HG03575 (cell line): Measurements from ENCODE around the gene DYRK2.

Source experiments
- ATAC-seq: cut with Tn5 transposase; IDR thresholded peaks from one replicate; pipeline ENCODE4 v1.9.1; 2021; ENCODE audit not compliant: unreplicated experiment, insufficient number of reproducible peaks, low FRiP score; ENCODE audit errors: extremely low read depth

Gene DYRK2

GRCh38 chr12:67648521-67649260 is at the start of gene DYRK2:
DYRK2 (plus strand) TSS chr12:67648745; CDS start chr12:67649134, 389 bp downstream.
- no peak for ATAC-seq

GRCh38 chr12:67599691-67600090 is 48.9 kb upstream of the DYRK2 start:
- ATAC-seq = no peak

DNA sequence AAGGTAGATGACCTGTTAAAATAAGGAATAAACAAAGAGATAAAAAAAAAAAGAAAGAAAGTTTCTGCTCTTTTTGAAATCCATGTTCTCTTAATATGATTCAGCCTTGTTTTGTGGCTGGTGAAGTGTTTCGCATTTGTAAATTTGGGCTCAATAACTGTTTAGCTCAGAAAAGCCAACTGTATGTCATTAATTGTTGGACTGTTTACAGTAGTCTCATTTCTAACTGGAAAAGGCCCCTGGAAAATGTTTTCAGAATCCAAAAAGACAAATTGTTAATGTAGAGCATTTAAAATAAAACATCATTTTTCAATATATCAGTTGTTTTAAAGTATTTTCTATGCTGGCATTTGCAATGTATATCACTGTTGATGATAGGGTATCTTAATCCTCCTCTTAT is 47.4 kb upstream of the DYRK2 start:
- no peak for ATAC-seq

DNA sequence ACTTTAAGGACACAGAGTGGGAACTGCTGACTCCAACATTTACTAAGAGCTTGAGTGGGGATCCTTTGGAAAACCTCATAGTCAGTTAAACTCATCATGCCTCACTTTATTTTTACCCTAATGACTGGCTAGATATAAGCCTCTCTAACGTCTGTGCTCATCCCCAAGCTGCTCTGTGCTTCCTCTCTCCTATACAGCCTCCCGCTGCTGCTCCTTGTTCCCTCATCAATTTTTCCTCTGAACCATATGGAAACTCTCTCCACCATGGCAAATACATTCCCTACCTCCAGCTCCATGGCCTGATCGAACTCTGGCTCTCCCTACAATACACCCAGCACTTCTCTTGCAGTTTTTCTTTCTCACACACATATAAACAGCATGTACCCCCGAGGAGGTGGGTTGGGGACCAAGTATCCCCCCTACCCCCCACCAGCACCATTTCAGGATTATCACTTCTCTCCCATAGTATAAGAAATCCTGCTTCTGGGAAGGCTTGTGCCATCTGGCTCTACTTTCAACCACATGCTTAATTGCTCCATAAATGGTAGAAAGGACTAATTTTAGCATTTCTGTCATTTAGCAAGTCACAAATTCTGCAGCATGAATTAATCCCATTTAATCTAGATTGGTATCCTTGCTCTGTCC is 39.2 kb upstream of the DYRK2 start:
- ATAC-seq = no peak

DNA sequence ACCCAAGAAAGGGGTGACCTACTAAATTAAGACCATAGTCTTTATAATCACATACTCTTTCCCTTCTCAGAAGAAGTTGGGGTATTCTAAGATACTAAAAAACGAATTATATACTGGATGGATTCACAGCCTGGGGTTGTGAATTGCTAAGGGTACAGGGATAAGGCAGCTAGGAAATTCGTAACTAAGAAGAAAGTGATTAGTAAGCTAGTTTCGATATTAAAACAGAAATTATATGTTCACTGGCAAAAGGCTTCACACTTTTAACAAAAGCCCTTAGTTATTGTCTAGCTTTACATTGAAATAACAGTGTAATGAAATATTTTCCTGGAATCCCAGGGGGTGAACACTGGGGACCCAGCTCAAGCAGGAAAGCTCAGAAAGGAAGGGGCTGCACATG is 35.5 kb upstream of the DYRK2 start:
- ATAC-seq = no peak

DNA sequence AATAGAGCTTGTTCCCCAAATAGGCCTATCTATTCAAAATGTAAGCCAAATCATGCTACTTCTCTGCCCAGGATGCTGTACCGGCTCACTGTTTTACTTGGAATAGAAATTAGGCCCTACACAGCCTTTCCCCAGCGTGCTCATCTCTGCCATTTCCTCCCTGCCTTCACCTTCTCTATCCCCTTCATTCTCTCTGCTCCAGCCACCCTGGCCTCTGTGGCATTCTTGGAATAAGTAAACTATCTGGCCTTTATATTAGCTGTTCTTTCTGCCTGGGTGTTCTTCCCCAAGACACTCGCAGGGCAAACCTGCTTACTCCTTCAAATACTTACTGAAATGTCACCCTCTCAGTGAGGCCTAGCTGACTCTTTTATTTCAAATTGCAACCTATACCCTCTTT is 30.9 kb upstream of the DYRK2 start:
- ATAC-seq = no peak

DNA sequence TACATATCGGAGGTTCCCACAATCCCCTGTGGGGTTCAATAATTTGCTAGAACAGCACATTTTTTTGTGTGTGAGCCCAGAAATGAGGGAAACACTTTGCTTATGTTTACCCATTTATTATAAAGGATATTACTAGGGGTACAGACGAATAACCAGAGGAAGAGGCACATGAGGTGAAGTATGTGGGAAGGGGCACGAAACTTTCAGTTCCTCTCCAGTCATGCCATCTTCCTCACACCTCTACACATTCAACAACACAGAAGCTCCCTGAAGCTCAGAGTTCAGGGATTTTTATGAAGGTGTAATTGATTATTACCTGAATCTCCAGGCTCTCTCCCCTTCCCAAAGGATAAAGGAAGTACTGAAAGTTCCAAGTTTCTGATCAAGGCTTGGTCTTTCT is 30.2 kb upstream of the DYRK2 start:
- no peak for ATAC-seq

GRCh38 chr12:67621112-67621511 is 27.4 kb upstream of the DYRK2 start:
- no peak for ATAC-seq

DNA sequence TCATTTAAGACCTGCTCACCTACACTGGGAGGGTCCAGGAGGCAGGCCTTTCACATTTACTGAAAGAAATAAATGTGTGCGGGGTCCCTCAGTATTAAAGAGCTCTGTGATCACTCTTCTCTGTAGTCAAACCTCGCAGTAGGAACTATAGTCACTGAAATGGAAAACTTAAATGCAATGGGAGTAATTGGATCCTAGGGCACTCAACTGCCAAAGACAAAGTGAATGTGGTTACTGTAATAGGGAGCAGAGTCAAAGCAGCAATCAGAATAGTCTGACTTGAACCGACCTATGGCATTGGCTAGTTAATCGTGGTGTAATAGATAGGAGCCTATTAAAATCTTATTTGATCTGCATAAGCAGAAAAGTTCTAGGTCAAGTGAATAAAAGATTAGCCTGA is 26.6 kb upstream of the DYRK2 start:
- no peak for ATAC-seq

DNA sequence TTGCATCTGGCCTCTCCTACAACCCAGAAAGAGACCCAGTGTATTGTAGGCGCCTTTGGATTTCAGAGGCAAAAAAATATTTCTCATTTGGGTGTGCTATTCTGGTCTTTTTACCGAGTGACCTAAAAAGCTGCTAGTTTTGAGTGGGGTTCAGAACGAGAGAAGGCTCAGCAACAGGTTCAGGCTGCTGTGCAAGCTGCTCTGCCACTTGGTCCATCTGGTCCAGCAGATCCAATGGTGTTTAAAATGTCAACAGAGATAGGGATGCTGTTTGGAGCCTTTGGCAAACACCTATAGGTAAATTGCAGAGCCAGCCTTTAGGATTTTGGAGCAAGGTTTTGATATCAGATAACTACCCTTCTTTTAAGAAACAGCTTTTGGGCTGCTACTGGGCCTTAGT is 25.3 kb upstream of the DYRK2 start:
- no peak for ATAC-seq

- ATAC-seq = no peak
Measured at GRCh38 chr12:67624355-67624754, 24.2 kb upstream of the DYRK2 start.

DNA sequence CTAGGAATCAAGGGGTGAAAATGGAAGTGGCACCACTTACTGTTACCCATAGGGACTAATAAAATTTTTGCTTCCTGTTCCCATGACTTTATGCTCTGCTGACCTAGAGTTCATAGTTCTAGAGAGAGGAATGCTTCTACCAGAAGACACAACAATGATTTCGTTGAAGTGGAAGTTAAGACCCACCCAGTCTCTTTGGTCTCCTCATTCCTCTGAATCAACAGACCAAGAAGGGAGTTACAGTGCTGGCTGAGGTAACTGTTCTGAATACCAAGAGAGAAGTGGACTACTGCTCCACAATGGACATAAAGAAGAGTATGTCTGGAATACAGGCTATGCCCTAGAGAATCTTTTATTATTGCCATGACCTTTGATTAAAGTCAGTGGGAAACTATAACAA is 23.5 kb upstream of the DYRK2 start:
- no peak for ATAC-seq

- no peak for ATAC-seq
Measured at GRCh38 chr12:67626156-67626555, 22.4 kb upstream of the DYRK2 start.

DNA sequence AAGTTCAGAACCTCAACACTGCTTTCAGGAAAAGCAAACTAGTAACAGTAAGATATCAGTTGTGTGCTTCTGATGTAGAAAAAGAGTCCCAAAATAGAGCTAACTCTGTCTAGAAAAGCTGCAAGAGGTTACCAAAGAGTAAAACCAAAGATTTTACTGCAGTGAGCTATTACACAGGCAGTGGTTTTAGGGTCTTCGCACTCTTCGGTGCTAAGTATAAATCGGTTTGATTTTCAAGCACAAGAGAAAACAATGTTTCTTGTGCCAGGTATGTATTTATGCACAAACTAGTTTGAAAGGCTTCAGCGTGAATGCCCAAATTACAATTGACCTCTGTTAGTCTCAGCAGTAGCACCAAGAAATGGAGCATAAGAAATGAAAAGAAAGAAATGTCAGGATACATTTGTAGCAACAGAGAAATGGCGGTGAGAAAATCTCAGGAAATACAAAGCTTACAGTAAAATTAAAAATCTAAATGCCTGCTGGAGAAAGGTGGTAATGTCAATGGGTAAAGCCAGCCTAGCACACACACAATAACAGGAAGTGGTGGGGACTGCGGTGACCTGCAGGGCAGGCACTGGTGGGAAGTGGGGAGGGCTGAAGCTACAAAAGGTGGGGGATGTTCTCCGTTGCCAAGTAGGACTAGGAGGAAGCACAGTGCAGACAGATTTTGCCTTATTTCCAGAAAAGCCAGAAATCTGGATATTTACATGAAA is 18.0 kb upstream of the DYRK2 start:
- peak; percentile 76 for ATAC-seq

DNA sequence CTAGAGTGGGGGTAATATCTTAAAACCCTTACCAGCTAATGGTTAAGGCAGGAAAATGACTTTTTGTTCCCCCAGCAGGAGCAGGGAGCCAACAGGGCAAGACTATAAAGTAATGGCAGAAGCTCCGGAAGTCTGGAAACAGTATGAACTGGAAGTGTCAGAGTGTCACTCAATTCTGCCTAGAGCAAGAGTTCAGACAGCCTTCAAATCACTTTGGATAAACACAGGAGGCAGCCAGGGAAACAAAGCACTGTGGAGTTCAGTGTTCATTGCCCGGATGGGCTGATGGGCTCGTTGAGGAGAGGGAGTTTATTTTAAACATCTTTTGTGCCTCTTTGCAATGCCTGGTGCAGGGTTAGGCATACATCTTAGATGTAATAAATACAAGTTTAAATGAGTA is 16.5 kb upstream of the DYRK2 start:
- no peak for ATAC-seq

DNA sequence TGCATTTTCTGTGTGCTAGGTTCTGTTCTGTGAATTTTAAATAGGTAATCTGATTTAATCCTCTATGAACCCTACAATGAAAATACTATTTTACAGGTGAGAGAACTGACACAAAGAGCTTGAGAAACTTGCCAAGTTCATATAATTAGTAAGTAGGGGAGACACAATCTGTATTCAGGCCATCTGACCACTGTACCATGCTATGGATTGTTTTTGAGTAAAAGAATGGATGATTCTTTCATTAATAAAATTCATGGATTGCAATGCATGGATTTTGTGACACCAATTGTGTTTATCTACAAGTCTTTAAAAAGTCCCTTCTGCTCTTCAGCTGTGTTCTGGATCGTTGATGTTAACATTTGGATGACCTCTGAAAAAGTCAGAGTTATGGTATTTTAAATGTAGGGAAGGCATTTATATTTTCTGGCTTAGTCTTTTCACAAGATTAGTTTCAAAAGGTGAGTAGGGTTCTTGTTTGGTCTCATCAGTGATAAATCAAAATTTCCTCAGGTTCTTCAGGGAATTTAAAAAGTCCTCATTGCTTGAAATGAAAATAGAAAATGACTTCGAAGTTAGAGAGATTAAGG is 15.4 kb upstream of the DYRK2 start:
- no peak for ATAC-seq

DNA sequence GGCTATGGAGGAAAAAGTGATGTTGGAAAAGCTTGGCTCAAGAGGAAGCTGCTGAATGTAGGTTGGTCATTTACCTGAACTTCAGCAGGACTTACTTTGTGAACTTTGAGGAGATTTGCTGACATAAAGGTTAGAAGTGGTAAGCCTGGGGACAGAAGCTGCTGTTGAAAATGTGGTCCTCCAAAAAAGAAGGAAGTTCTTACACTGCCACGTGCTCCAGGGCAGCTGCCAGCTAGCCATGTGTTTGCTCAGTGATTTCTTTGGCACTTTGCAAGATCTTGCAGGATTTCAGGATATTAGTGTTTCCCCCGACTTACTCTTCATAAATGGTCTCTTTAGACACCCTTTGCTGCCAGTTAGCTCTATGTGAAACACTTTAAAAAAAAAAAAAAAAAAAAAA is 14.8 kb upstream of the DYRK2 start:
- no peak for ATAC-seq

GRCh38 chr12:67634303-67634761 is 14.2 kb upstream of the DYRK2 start:
- no peak for ATAC-seq

GRCh38 chr12:67637718-67638117 is 10.8 kb upstream of the DYRK2 start:
- ATAC-seq = no peak

DNA sequence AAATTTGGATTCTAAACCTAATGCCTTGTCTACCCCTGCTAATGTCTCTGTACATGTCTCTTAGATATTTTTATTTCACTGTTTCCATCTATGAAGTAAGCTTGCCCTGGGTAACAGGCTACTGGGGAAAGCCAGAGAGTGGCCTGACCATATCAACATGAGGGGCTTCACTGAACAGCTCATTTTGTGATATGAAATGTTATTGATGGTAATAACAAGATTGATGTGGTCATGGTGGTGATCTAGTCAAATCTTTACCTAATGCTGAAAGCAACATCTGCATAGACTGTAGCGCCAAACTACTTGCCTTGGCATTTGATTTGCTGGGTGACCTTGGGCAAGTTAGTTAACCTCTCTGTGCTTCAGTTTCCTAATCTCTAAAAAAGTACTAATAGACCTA is 9.9 kb upstream of the DYRK2 start:
- no peak for ATAC-seq
